Astrocyte (in vitro differentiated cells and primary cell): ENCODE measurements around the gene ERC1.
"Not testable (repeated sequence)": the region's sequence is repeated elsewhere in the genome, so short reads cannot be mapped to it uniquely, and the experiment has no call there.

Experiments used
- CTCF ChIP-seq: IDR thresholded peaks from 2 replicates; pipeline ENCODE4 v1.5.1; 2011; ENCODE audit warnings: low read depth, mild to moderate bottlenecking, inconsistent platforms, low read length, moderate library complexity; ENCODE audit not compliant: insufficient read depth
- EZH2 ChIP-seq: IDR thresholded peaks from 2 replicates; pipeline ENCODE4 v1.6.1; 2012; ENCODE audit warnings: mild to moderate bottlenecking, low read length, inconsistent platforms; ENCODE audit not compliant: insufficient read depth

GRCh38 chr12:1355871-1356270 is 364.8 kb downstream of the ERC1 start:
- TF ChIP-seq EZH2, CTCF: not testable (repeated sequence)
